K562 (cell line): ENCODE results near the gene UBFD1. TPM values are rescaled to one million over a fixed set of nuclear protein-coding genes. Genes with fewer than 3 reads are reported as not detected.

Source experiments
- ATAC-seq: fragments of 200-7000 bp; cut with Tn5 transposase; 3 replicates; pipeline ENCODE4 v1.9.1; 2020; ENCODE audit warnings: moderate library complexity
- BruUV-seq: library from RNA; stranded (reverse); fragments of 400-500 nt; replicated peaks from 2 replicates; lab custom pipeline; 2021; lab: Mats Ljungman, UMichigan
- CTCF ChIA-PET: fragments of 300-600 bp; formaldehyde crosslinking; extraction: SDS; loops from one replicate; lab custom pipeline; 2021; ENCODE audit warnings: low intra/inter-chr PET ratio; lab: Yijun Ruan, JAX
- POLR2A ChIA-PET: fragments of 300-600, 350-650 bp; sonication (Branson Sonifier 250); formaldehyde crosslinking; extraction: SDS; loops from one replicate; lab custom pipeline; 2021; ENCODE audit warnings: antibody characterized with exemption, inconsistent platforms; lab: Yijun Ruan, JAX
- DNase-seq, 4 experiments: peaks; one replicate each; pipeline versions ENCODE4 v3.0.0 to v3.0.0-alpha.2; 2011 to 2018; ENCODE audit warnings: low spot score in 3 of 4, mixed read lengths in 3 of 4; ENCODE audit errors: extremely low read depth in 1 of 4
- FAIRE-seq: peaks from 2 replicates; lab custom pipeline; 2011; peaks lifted over from hg19 to GRCh38; lab: Jason Lieb, UNC
- H2AFZ ChIP-seq: 2 replicates; pipeline ENCODE4 v1.6.0; 2011; ENCODE audit warnings: low read depth, low read length, control low read depth, inconsistent platforms
- H3K27ac ChIP-seq: fragments of 200-600 bp; 3 replicates; pipeline ENCODE4 v1.8.0; 2011; ENCODE audit warnings: low read depth, mild to moderate bottlenecking, control low read depth, inconsistent platforms, low read length, moderate library complexity, mixed read lengths; ENCODE audit errors: extremely low read depth
- H3K27me3 ChIP-seq, 2 experiments: fragments of 300-600 bp in 1 of 2; 2 replicates in 1 of 2; 3 replicates in 1 of 2; pipeline versions ENCODE4 v1.6.0 to v1.8.0; 2011; ENCODE audit warnings: inconsistent platforms in 2 of 2, low read length in 2 of 2, mild to moderate bottlenecking in 1 of 2, mixed read lengths in 1 of 2, moderate library complexity in 1 of 2; ENCODE audit not compliant: control insufficient read depth in 2 of 2, insufficient read depth in 2 of 2
- H3K36me3 ChIP-seq: fragments of 300-600 bp; 3 replicates; pipeline ENCODE4 v1.8.0; 2011; ENCODE audit warnings: mild to moderate bottlenecking, low read length, inconsistent platforms; ENCODE audit not compliant: control insufficient read depth, insufficient read depth
- H3K4me1 ChIP-seq, 2 experiments: fragments of 200-600 bp in 1 of 2; replicated peaks in 1 of 2; 2 replicates in 1 of 2; 3 replicates in 1 of 2; pipeline versions ENCODE4 v1.5.1 to v1.8.0; 2011; ENCODE audit warnings: inconsistent platforms in 2 of 2, low read length in 2 of 2, mild to moderate bottlenecking in 1 of 2, mixed read lengths in 1 of 2, moderate library complexity in 1 of 2; ENCODE audit not compliant: control insufficient read depth in 2 of 2, insufficient read depth in 2 of 2
- H3K4me2 ChIP-seq: 2 replicates; pipeline ENCODE4 v1.6.1; 2011; ENCODE audit warnings: low read length, control low read depth, inconsistent platforms, mixed read lengths; ENCODE audit not compliant: insufficient read depth
- H3K4me3 ChIP-seq: fragments of 200-600 bp; sonication (generic), shearing (Covaris generic); 2 replicates; pipeline ENCODE4 v1.5.1; 2016; ENCODE audit warnings: control low read depth, inconsistent platforms
- H3K79me2 ChIP-seq: fragments of 200-600 bp; 3 replicates; pipeline ENCODE4 v1.8.0; 2011; ENCODE audit warnings: low read length, inconsistent platforms; ENCODE audit not compliant: control insufficient read depth, insufficient read depth
- H3K9ac ChIP-seq, 2 experiments: 2 replicates each; pipeline versions ENCODE4 v1.6.0 to v1.6.1; 2011; ENCODE audit warnings: low read depth in 2 of 2, low read length in 2 of 2, control low read depth in 1 of 2, inconsistent platforms in 1 of 2, mild to moderate bottlenecking in 1 of 2, mixed read lengths in 1 of 2; ENCODE audit not compliant: insufficient read depth in 1 of 2
- H3K9me1 ChIP-seq: one replicate; pipeline ENCODE4 v1.6.0; 2011; ENCODE audit warnings: inconsistent platforms, mild to moderate bottlenecking, low read length, moderate library complexity; ENCODE audit not compliant: control insufficient read depth, insufficient read depth
- H3K9me3 ChIP-seq: replicated peaks from 2 replicates; pipeline ENCODE4 v1.5.1; 2011; ENCODE audit warnings: low read depth, low read length, inconsistent platforms; ENCODE audit not compliant: control insufficient read depth, insufficient read depth
- H4K20me1 ChIP-seq: replicated peaks from 2 replicates; pipeline ENCODE4 v1.6.1; 2011; ENCODE audit warnings: low read length, inconsistent platforms, mixed read lengths; ENCODE audit not compliant: control insufficient read depth, insufficient read depth
- DACH1 ChIP-seq: fragments of 450-650 bp; IDR thresholded peaks from 2 replicates; pipeline ENCODE4 v1.6.1; 2018; ENCODE audit not compliant: partially characterized antibody
- FOXK2 ChIP-seq, 2 experiments: fragments of 450-650 bp; IDR thresholded peaks in 1 of 2; conservative IDR thresholded peaks in 1 of 2; 2 replicates each; pipeline ENCODE4 v1.6.1; 2016; ENCODE audit warnings: low read depth in 2 of 2, mild to moderate bottlenecking in 1 of 2
- HIVEP1 ChIP-seq: fragments of 250-450 bp; sonication (Bioruptor Pico); IDR thresholded peaks from 2 replicates; pipeline ENCODE4 v1.4.0; 2020; ENCODE audit warnings: mild to moderate bottlenecking
- NCOA4 ChIP-seq: fragments of 450-650 bp; IDR thresholded peaks from 2 replicates; pipeline ENCODE4 v1.6.1; 2018; ENCODE audit warnings: mild to moderate bottlenecking; ENCODE audit not compliant: partially characterized antibody
- NFRKB ChIP-seq: fragments of 450-650 bp; IDR thresholded peaks from 2 replicates; pipeline ENCODE4 v1.6.1; 2016; ENCODE audit warnings: low read depth
- ZNF41 ChIP-seq: fragments of 250-450 bp; sonication (Bioruptor Pico); conservative IDR thresholded peaks from 2 replicates; pipeline ENCODE4 v1.4.0; 2020; ENCODE audit warnings: mild to moderate bottlenecking
- WGBS: fragments of 100-300 bp; shearing (Covaris generic); methylation state at CpG from one replicate; pipeline ENCODE4 v1.1.6; 2016; ENCODE audit warnings: low coverage, mixed read lengths; ENCODE audit not compliant: insufficient coverage; ENCODE audit errors: missing lambda C conversion rate; 5-methylcytosine and 5-hydroxymethylcytosine counted together
- in situ Hi-C: fragments of 300-500 bp; cut with MboI; formaldehyde crosslinking; loops from 4 replicates; pipeline ENCODE4 v1.15.0; 2018; ENCODE audit warnings: inconsistent platforms, mixed read lengths
- intact Hi-C: fragments of 100-400 bp; cut with micrococcal nuclease; formaldehyde crosslinking; loops from 2 replicates; pipeline ENCODE4 v1.14.2; 2022
- polyA plus RNA-seq, 8 experiments: library from polyadenylated mRNA; depleted of rRNA in 4 of 8; stranded (reverse) in 5 of 8; unstranded in 3 of 8; fragments of >200 nt; fragmentation: Nextera tagmentation in 2 of 8; fragmentation: Illumina TruSeq in 1 of 8; extraction: Ambion mirVana in 2 of 8; extraction: Trizol in 1 of 8; gene quantifications; 2 replicates each; pipeline versions ENCODE4 v1.2.1 to v1.2.3, GENCODE V29; 2011 to 2014; ENCODE audit warnings: inconsistent platforms in 1 of 8, missing spikeins in 1 of 8
- total RNA-seq, 7 experiments: library from RNA; depleted of rRNA in 6 of 7; stranded (reverse); fragments of >200 nt in 6 of 7; fragmentation: Illumina TruSeq in 2 of 7; extraction: Trizol in 2 of 7; gene quantifications; 2 replicates each; pipeline versions ENCODE4 v1.2.1 to v1.2.3, GENCODE V29; 2011 to 2021; ENCODE audit warnings: low replicate concordance in 1 of 7
- TF ChIP-seq, protein P1 (sequence below): sonication (generic); formaldehyde crosslinking; IDR thresholded peaks from 2 replicates; pipeline ENCODE4 v1.8.0; 2022; ENCODE audit warnings: missing genetic modification reagents, mild to moderate bottlenecking, borderline replicate concordance
- TF ChIP-seq, protein P2 (sequence below), 3 experiments: fragments of 200-800 bp in 1 of 3; sonication (Bioruptor generic) in 1 of 3; sonication (generic) in 1 of 3; formaldehyde crosslinking in 1 of 3; IDR thresholded peaks; 2 replicates each; pipeline versions ENCODE4 v1.6.1 to v1.8.0; 2016 to 2022; ENCODE audit warnings: mild to moderate bottlenecking in 2 of 3, missing compliant biosample characterization in 2 of 3, missing genetic modification characterization in 2 of 3, missing genetic modification reagents in 1 of 3
- TF ChIP-seq, protein P3 (sequence below), 2 experiments: IDR thresholded peaks in 1 of 2; conservative IDR thresholded peaks in 1 of 2; 2 replicates each; pipeline ENCODE4 v1.6.1; 2016; ENCODE audit warnings: low read depth in 2 of 2, mild to moderate bottlenecking in 1 of 2, missing compliant biosample characterization in 1 of 2, missing genetic modification characterization in 1 of 2, moderate library complexity in 1 of 2
- TF ChIP-seq, protein P4 (sequence below): fragments of 150-350 bp; conservative IDR thresholded peaks from 2 replicates; pipeline ENCODE4 v1.6.1; 2014; ENCODE audit warnings: low read length

The UBFD1 gene
- total and polyA plus RNA-seq, 9 of the 15 experiments (the other 6 are each of a cell fraction or from before 2014, with no cell fraction given), result 10.7 to 66.2 (median 34.0) TPM

DNA sequence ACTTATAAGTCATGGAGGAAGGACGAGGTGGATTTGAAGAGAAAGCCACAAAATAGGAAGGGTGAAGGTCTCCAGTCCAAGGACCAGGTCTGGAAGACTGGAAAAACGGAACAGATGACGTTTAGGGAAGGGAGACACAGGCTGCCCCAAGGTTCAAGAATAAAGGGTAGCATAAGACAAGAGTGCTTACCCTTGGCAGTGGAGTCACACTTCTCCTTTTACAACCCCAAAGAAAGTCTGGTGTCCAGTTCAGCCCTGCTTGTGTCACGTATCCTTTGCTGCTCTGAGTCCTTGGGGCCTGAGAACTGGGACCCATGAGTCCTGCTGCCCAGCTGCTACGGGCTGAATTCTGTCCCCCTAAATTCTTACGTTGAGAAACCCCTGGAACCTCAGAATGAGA is 34.2 kb upstream of the UBFD1 start (continued):
- TF ChIP-seq, protein P1, sequence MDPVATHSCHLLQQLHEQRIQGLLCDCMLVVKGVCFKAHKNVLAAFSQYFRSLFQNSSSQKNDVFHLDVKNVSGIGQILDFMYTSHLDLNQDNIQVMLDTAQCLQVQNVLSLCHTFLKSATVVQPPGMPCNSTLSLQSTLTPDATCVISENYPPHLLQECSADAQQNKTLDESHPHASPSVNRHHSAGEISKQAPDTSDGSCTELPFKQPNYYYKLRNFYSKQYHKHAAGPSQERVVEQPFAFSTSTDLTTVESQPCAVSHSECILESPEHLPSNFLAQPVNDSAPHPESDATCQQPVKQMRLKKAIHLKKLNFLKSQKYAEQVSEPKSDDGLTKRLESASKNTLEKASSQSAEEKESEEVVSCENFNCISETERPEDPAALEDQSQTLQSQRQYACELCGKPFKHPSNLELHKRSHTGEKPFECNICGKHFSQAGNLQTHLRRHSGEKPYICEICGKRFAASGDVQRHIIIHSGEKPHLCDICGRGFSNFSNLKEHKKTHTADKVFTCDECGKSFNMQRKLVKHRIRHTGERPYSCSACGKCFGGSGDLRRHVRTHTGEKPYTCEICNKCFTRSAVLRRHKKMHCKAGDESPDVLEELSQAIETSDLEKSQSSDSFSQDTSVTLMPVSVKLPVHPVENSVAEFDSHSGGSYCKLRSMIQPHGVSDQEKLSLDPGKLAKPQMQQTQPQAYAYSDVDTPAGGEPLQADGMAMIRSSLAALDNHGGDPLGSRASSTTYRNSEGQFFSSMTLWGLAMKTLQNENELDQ (CRISPR knock-in tag), result no peak
- no peak for TF ChIP-seq NFRKB
- TF ChIP-seq, protein P2, sequence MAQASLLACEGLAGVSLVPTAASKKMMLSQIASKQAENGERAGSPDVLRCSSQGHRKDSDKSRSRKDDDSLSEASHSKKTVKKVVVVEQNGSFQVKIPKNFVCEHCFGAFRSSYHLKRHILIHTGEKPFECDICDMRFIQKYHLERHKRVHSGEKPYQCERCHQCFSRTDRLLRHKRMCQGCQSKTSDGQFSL (CRISPR knock-in tag; IDR thresholded peaks at IDR 0.05), result no peak
- TF ChIP-seq, protein P2 (tag; IDR thresholded peaks at IDR 0.05), result no peak
- TF ChIP-seq HIVEP1 (CRISPR knock-in tag), result no peak

- no peak for ATAC-seq
- no peak for FAIRE-seq
- in situ Hi-C loops, result no loop called here
- Histone ChIP-seq H3K4me3 (no peak overlapping the region), H3K9ac (no peak overlapping the region), H3K9me1 (no peaks in the 10 kb centered on the region), H3K27ac (no peak overlapping the region), H3K79me2 (no peaks in the 10 kb centered on the region), H3K9me3 (no peaks in the 10 kb centered on the region), H3K27me3 (no peaks in the 10 kb centered on the region), H3K36me3 (peaks cover 76% of the 10 kb centered on the region; the same call in 2 of the 3 replicates), H3K4me2 (no peak overlapping the region), H3K4me1 (peaks cover 2 to 3% of the 10 kb centered on the region in 2 experiments; a peak in 2 of 5 replicates), H4K20me1 (no peaks in the 10 kb centered on the region), H2AFZ (no peak overlapping the region)
- no peak for DNase-seq
- BruUV-seq, result TSS peak; percentile 27
- intact Hi-C loops, result no loop called here
- whole genome bisulfite sequencing, result 76% methylated on average over 7 of the region's 7 CpGs
- ChIA-PET POLR2A (interaction anchor here (2.0 kb wide), 1 partner anchor 10 kb away, joined by 9 read pairs; no protein-coding TSS in a partner anchor), CTCF (no interaction called here)
- TF ChIP-seq ZNF41 (no peak), DACH1 (no peak), FOXK2 (conservative IDR thresholded peaks at IDR 0.05 in 1 of 2, IDR thresholded peaks at IDR 0.05 in 1 of 2; ENCODE audit: low read depth in 2 of 2) (no peak), NCOA4 (no peak)
- TF ChIP-seq, protein P3, sequence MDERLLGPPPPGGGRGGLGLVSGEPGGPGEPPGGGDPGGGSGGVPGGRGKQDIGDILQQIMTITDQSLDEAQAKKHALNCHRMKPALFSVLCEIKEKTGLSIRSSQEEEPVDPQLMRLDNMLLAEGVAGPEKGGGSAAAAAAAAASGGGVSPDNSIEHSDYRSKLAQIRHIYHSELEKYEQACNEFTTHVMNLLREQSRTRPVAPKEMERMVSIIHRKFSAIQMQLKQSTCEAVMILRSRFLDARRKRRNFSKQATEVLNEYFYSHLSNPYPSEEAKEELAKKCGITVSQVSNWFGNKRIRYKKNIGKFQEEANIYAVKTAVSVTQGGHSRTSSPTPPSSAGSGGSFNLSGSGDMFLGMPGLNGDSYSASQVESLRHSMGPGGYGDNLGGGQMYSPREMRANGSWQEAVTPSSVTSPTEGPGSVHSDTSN (CRISPR knock-in tag; IDR thresholded peaks at IDR 0.05; ENCODE audit: low read depth), result no peak
- TF ChIP-seq, protein P3 (tag; conservative IDR thresholded peaks at IDR 0.05; ENCODE audit: low read depth), result no peak
- TF ChIP-seq, protein P4, sequence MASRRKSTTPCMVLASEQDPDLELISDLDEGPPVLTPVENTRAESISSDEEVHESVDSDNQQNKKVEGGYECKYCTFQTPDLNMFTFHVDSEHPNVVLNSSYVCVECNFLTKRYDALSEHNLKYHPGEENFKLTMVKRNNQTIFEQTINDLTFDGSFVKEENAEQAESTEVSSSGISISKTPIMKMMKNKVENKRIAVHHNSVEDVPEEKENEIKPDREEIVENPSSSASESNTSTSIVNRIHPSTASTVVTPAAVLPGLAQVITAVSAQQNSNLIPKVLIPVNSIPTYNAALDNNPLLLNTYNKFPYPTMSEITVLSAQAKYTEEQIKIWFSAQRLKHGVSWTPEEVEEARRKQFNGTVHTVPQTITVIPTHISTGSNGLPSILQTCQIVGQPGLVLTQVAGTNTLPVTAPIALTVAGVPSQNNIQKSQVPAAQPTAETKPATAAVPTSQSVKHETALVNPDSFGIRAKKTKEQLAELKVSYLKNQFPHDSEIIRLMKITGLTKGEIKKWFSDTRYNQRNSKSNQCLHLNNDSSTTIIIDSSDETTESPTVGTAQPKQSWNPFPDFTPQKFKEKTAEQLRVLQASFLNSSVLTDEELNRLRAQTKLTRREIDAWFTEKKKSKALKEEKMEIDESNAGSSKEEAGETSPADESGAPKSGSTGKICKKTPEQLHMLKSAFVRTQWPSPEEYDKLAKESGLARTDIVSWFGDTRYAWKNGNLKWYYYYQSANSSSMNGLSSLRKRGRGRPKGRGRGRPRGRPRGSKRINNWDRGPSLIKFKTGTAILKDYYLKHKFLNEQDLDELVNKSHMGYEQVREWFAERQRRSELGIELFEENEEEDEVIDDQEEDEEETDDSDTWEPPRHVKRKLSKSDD, result no peak
Observed at GRCh38 chr16:23523876-23524385, 33.6 kb upstream of the UBFD1 start.
